HG03095 (cell line): Measurements from ENCODE around the gene KCNJ13.
"Not testable (repeated sequence)": the region's sequence is repeated elsewhere in the genome, so short reads cannot be mapped to it uniquely, and the experiment has no call there.

Experiments used
- ATAC-seq: cut with Tn5 transposase; IDR thresholded peaks from one replicate; pipeline ENCODE4 v1.9.1; 2021; ENCODE audit warnings: moderate library complexity; ENCODE audit not compliant: unreplicated experiment

KCNJ13 gene

DNA sequence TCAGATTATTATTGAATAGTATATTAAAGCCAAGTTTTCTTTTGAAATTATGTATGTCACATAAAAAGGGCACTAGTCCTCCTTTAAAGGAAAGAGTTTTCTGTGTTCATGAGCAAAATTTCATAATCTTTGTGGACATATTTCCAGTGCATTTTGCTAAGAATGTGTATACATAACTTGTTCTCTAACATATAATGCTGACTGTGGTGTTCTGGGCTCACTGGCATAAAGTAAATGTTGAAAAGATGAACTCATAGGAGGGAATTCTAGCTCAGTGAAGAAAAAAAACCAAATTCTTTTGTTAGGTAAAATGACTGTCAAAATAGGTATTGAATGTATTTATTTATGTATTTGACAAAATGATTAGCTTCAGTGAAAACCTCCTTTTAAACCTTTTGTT is 6.2 kb downstream of the KCNJ13 start:
- ATAC-seq: no peak

DNA sequence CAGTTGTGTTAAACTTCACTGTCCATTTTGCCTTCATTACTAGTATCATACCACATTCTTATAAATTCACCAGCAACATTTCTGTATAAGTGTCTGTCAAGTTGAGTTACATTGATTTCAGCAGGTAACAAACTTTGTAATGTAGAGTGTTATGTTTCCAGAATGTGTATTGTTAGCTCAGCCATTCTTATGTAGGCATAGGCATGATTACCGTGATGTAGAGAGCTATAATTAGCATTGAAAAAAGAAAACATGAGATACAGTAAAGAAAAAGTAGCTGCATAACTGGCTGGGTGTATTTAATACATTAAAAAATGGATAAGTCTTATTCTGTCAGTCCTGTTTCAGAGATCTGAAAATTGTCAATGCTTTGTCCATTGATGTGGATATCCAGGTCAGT is 8.5 kb downstream of the KCNJ13 start:
- ATAC-seq: no peak

DNA sequence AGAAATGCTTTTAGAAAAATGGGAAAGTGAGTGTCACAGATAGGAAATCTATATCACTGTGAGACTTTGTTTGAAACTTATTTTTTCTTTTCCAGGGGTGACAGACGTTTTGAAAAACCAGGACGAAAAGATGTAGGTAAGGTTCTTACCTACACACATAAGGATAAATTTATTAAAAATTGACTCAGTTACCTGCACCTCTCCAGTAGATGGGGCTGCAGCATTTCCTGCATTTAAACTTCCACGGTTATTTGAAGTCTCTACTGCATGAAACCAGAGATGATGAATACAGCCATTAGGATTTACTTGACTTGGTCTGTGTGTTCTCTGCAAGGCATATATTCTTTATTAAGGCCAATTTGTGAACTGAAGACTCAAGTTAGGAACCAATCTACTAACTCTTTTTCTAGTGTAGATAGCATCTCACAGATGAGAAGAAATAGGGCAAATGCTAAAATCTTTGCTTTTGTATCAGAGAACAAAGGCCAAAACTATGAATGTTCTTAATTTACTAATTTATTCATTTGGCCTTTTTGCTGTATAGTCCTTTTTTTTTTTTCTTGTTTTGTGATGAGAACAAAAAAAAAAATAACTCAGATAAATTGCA is 15.0 kb downstream of the KCNJ13 start:
- ATAC-seq: no peak

DNA sequence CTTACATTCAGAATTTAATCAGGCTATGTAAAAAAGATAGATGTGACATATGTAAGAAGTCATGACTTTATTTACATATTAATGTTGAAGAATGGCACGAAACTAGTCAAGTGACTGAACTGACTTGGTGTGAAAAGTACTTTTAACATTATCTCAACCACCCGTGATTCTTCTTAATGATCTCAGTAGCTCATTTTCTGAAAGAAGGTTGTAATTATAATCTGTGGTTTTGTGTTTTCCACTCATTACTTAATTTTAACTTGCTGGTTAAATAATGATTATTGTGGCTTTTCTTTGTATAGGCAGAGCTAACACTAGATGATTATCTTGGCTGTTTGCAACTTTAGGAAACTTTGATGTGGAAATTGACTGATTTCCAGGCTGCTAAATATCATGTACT is 18.5 kb downstream of the KCNJ13 start:
- ATAC-seq: no peak

DNA sequence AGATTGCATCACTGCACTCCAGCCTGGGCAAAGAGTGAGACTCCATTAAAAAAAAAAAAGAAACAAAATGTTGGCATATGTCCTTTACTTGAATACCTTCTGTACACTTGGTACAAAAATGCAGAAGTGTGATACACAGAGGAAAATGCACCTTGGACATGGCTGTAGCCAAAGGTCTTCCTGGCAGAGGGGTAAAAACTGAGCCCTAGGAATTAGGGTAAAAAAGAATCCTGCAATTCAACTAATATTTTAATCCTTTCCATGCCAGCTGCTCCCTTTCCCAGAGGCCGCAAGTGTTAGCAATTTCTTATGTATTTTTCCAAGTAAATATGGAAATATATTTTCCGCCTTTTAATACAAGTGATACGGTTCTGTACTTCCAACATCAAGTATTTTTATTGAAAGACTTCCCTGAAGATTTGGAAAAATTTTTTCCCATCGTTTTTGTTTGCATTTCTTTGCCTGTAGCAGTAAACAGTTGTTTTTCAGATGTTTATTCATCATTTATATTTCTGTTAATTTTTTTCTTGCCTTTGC is 26.2 kb downstream of the KCNJ13 start:
- no peak for ATAC-seq

DNA sequence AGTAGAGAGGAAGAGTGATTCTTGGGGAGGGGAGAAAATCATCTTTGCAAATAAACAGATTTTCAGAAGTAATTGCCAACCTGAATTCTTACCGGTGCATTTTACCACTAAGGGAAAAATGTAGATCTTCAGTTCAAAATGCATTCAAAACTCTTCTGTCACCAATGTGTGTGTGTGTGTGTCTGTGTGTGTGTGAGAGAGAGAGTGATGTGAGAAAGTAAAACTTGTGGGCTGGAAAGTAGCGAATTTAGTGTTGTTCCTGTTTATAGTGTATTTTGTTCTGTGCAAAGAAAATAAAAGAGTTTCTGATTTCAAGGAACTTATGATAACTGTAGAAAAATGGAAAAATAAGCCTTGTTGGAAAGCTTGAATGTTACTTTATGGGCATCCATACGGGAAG is 27.0 kb downstream of the KCNJ13 start:
- no peak for ATAC-seq

DNA sequence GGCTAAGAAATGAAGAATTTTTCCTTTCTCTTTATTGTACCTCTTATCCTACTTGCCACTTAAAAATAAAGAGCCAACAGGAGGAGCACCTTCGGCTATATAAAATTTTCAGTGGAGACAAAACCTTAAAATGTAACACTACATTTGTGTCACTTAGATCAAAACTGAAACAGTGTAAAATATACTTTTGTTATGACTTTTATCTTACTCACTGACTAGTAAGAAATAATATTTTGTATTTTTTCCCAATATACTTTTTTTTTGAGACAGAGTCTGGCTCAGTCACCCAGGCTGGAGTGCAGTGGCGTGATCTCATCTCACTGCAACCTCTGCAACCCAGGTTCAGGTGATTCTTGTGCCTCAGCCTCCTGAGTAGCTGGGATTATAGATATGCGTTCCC is 28.3 kb downstream of the KCNJ13 start:
- ATAC-seq: no peak

DNA sequence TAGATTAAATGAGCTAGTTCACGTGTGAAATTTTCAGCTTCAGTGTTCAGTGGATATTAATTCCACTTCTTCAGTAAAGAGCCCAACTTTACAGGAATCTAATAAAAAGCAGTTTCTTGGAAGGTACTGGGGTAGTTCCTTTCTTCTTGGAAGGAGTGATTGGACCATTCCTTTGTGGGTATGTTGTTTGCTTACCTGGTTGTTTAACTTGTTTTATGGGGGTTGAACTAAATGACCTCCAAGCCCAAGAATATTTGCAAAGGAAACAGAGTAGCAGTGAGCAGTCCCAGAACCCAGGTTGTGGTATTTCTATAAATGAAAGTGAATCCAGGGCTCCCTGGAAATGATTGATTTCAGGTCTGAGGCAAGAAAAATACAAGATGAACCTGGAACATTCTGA is 31.4 kb downstream of the KCNJ13 start:
- ATAC-seq: no peak

DNA sequence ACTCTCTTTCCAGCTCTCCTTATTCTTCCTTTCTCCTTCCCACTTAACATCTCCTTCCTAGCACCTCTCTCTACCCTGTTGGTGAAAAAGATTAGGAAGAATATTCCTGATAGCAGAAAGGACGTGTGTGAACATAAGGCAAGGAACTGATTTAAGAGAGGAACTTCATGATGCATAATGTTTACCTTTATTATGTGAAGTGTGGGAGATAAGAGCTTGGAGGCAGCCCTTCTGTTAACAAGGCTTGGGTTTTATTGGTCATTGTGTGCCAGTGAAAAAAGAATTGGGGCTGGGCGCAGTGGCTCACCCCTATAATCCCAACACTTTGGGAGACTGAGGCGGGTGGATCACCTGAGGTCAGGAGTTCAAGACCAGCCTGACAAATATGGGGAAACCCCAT is 34.4 kb downstream of the KCNJ13 start:
- no peak for ATAC-seq

DNA sequence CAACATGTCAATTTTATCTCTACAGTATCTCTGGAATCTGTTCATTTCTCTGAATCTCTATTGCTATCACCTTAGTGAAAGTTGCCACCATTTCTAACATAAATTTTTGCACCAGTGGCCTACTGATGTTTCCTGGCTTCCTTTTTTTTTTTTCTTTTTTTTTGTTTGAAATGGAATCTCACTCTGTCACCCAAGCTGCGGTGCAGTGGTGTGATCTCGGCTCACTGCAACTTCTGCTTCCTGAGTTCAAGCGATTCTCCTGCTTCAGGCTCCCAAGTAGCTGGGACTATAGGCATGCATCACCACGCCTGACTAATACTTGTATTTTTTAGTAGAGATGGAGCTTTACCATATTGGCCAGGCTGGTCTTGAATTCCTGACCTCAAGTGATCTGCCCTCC is 35.1 kb downstream of the KCNJ13 start:
- ATAC-seq: no peak

DNA sequence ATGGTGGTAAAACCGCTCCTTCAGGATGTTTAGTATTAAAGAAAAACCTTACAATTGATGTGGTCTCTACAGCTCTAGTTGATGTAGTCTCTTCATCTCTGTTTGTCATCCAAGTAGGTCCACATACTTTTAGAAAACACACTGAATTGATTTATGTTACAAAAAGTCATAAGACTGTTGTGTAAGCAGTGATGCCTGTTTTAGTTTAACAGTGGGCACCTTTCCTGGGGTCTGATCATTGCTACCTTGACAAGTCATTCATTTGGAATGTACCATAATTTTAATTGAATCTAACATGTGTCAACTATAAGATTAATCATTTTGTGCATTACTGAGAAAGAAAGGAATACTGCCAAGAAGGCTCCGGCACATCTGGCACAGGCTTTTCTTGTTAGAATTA is 44.9 kb downstream of the KCNJ13 start:
- no peak for ATAC-seq

DNA sequence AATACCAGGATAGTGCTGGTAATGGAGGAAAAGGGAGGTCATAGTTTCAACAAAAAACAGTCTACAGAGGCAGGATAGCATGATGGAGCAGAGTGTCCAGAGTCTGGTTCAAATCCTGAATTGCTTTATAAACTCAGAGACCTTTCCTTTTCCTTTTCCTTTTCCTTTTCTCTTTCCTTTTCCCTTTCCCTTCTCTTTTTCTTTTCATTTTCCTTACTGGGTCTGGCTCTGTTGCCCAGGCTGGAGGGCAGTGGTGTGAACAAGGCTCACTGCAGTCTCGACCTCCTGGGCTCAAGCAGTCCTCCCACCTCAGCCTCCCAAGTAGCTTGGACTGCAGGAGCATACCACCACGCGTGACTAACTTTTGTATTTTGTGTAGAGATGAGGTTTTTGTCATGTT is 47.6 kb downstream of the KCNJ13 start:
- ATAC-seq: no peak

DNA sequence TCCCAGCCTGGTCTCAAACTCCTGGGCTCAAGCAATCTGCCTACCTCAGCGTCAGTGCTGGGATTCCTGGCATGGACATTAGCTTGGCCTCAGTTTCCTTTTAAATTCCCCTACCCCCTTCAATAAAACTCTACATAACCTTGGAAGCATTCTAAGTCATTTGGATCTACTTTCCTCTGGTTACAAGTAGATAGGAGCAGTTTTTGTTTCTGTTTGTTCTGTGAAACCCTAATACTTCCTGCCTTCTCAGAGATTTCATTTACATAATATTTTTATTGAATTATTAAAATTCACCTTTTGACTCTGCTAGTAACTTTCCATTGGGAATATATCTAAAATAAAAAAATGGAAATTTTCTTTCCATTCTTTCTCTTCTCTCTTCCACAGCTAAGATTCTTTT is 53.3 kb downstream of the KCNJ13 start:
- no peak for ATAC-seq

DNA sequence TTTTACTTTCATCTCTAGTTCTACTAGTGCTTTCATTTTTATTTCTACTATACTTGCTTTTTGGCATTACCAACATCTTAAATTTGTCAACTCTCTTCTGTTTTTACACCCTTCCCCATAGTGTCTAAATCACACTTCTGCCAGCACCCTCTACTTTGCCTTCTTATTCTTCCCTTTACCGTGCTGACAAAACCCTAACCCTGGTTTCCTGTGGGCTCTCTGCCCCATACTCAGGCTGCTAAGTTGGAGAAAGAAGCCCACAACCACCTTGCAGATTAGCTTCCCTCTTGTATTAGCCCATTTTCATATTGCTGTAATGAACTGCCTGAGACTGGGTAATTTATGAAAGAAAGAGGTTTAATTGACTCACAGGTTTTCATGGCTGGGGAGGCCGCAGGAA is 54.5 kb downstream of the KCNJ13 start:
- no peak for ATAC-seq

DNA sequence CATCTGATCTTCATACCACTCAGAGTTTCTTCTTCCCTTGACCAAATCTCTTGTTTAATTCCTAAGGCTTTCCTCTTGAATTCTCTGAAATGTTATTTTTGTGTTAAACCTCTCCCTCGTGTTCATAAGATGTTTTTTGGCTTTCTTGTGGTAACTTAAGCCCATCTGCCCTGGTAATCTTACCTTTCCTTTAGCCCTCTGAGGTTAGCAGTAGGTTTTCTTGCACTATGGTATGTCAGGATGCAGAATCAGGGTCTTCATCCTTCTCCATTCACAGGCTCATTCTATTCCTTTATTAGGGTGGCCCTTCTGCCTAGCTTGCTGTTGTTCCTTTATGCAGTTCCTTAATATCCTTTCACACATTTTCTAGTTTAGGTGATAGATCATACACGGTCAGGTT is 55.1 kb downstream of the KCNJ13 start:
- no peak for ATAC-seq

DNA sequence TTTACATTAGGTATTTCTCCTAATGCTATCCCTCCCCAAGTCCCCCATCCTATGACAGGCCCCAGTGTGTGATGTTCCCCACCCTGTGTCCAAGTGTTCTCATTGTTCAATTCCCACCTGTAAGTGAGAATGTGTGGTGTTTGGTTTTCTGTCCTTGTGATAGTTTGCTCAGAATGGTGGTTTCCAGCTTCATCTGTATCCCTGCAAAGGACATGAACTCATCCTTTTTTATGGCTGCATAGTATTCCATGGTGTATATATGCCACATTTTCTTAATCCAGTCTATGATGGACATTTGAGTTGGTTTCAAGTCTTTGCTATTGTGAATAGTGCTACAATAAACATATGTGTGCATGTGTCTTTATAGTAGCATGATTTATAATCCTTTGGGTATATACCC is 56.3 kb downstream of the KCNJ13 start:
- ATAC-seq: not testable (repeated sequence)
